HCT116 (cell line): ENCODE results near the gene SF1. TPM values are rescaled to one million over a fixed set of nuclear protein-coding genes. Genes with fewer than 3 reads are reported as not detected.

Experiments used
- ATAC-seq: fragments of 200-7000 bp; cut with Tn5 transposase; 2 replicates; pipeline ENCODE4 v1.9.1; 2020; ENCODE audit warnings: mild to moderate bottlenecking, moderate library complexity
- BruUV-seq: library from RNA; stranded (reverse); fragments of 400-500 nt; replicated peaks from 2 replicates; lab custom pipeline; 2021; lab: Mats Ljungman, UMichigan
- CTCF ChIA-PET: fragments of 300-600 bp; sonication (Branson Sonifier 250); formaldehyde crosslinking; loops from one replicate; lab custom pipeline; 2021; ENCODE audit warnings: antibody characterized with exemption; lab: Charles Lee
- POLR2A ChIA-PET: fragments of 300-600, 350-600 bp; sonication (Branson Sonifier 250); formaldehyde crosslinking; loops from one replicate; lab custom pipeline; 2021; ENCODE audit warnings: antibody characterized with exemption; lab: Charles Lee
- RAD21 ChIA-PET, 2 experiments: fragments of 300-600 bp; sonication (Branson Sonifier 250); formaldehyde crosslinking; loops; one replicate each; lab custom pipeline; 2023; ENCODE audit warnings: low total read pairs in 2 of 2; ENCODE audit not compliant: uncharacterized antibody in 2 of 2, unreplicated experiment in 2 of 2, low non-redundant PET in 1 of 2; lab: Charles Lee
- DNase-seq: peaks from one replicate; pipeline ENCODE4 v3.0.0-alpha.2; 2010; ENCODE audit warnings: low read depth, low spot score
- H2AFZ ChIP-seq: fragments of 200-600 bp; shearing (Covaris generic), sonication (generic); 2 replicates; pipeline ENCODE4 v1.6.1; 2017; ENCODE audit warnings: low read depth, mixed run types, mixed read lengths, antibody characterized with exemption, low read length; ENCODE audit not compliant: poor library complexity, severe bottlenecking
- H3K27ac ChIP-seq: 2 replicates; pipeline ENCODE4 v1.5.1; 2012; ENCODE audit warnings: low read depth, low read length
- H3K27me3 ChIP-seq: fragments of 200-600 bp; sonication (generic); 2 replicates; pipeline ENCODE4 v1.6.1; 2016; ENCODE audit warnings: mixed run types, low read length, mixed read lengths; ENCODE audit not compliant: insufficient read depth
- H3K36me3 ChIP-seq, 2 experiments: fragments of 200-500 bp in 1 of 2; fragments of 200-600 bp in 1 of 2; sonication (Bioruptor generic) in 1 of 2; sonication (generic) in 1 of 2; 2 replicates each; pipeline versions ENCODE4 v1.5.1 to v1.6.1; 2014 to 2016; ENCODE audit warnings: low read length in 2 of 2, inconsistent platforms in 1 of 2, mixed read lengths in 1 of 2, mixed run types in 1 of 2; ENCODE audit not compliant: insufficient read depth in 2 of 2, control insufficient read depth in 1 of 2
- H3K4me1 ChIP-seq, 2 experiments: fragments of 200-600 bp in 1 of 2; sonication (generic) in 1 of 2; 2 replicates each; pipeline versions ENCODE4 v1.5.1 to v1.6.1; 2012 to 2017; ENCODE audit warnings: low read length in 2 of 2, inconsistent platforms in 1 of 2, mild to moderate bottlenecking in 1 of 2, mixed read lengths in 1 of 2, mixed run types in 1 of 2, moderate library complexity in 1 of 2; ENCODE audit not compliant: insufficient read depth in 2 of 2, control insufficient read depth in 1 of 2
- H3K4me2 ChIP-seq: fragments of 200-600 bp; sonication (generic); 2 replicates; pipeline ENCODE4 v1.6.1; 2017; ENCODE audit warnings: mixed run types, low read length, mixed read lengths
- H3K4me3 ChIP-seq, 2 experiments: fragments of 200-600 bp in 1 of 2; sonication (generic) in 1 of 2; replicated peaks in 1 of 2; 2 replicates each; pipeline ENCODE4 v1.5.1; 2011 to 2016; ENCODE audit warnings: low read length in 2 of 2, control low read depth in 1 of 2, low read depth in 1 of 2, mild to moderate bottlenecking in 1 of 2, mixed read lengths in 1 of 2, mixed run types in 1 of 2
- H3K79me2 ChIP-seq: fragments of 200-600 bp; sonication (generic); 2 replicates; pipeline ENCODE4 v1.6.1; 2017; ENCODE audit warnings: mild to moderate bottlenecking, mixed run types, low read length, moderate library complexity, mixed read lengths; ENCODE audit not compliant: insufficient read depth
- H3K9ac ChIP-seq: fragments of 200-600 bp; sonication (generic); 2 replicates; pipeline ENCODE4 v1.6.1; 2016; ENCODE audit warnings: low read length, mixed read lengths
- H3K9me2 ChIP-seq: fragments of 200-600 bp; sonication (generic), shearing (Covaris generic); 2 replicates; pipeline ENCODE4 v1.6.1; 2017; ENCODE audit warnings: mixed run types, mild to moderate bottlenecking, moderate library complexity; ENCODE audit not compliant: insufficient read depth
- H3K9me3 ChIP-seq, 2 experiments: fragments of 200-500 bp in 1 of 2; fragments of 200-600 bp in 1 of 2; sonication (Bioruptor generic) in 1 of 2; sonication (generic) in 1 of 2; 2 replicates each; pipeline ENCODE4 v1.6.1; 2014 to 2017; ENCODE audit warnings: low read length in 2 of 2, mixed read lengths in 2 of 2, inconsistent platforms in 1 of 2, low read depth in 1 of 2, mild to moderate bottlenecking in 1 of 2, mixed run types in 1 of 2, moderate library complexity in 1 of 2; ENCODE audit not compliant: control insufficient read depth in 1 of 2, insufficient read depth in 1 of 2
- H4K20me1 ChIP-seq: fragments of 200-600 bp; sonication (generic), shearing (Covaris generic); 2 replicates; pipeline ENCODE4 v1.6.1; 2017; ENCODE audit warnings: mixed run types, mild to moderate bottlenecking, moderate library complexity; ENCODE audit not compliant: insufficient read depth
- CBX3 ChIP-seq: IDR thresholded peaks from 2 replicates; pipeline ENCODE4 v1.6.1; 2012; ENCODE audit warnings: low read depth
- CEBPB ChIP-seq: IDR thresholded peaks from 2 replicates; pipeline ENCODE4 v1.6.1; 2012; ENCODE audit warnings: low read depth
- EGR1 ChIP-seq: IDR thresholded peaks from 2 replicates; pipeline ENCODE4 v1.6.1; 2012; ENCODE audit warnings: low read depth
- ELF1 ChIP-seq: IDR thresholded peaks from 2 replicates; pipeline ENCODE4 v1.6.1; 2012; ENCODE audit warnings: low read depth, borderline replicate concordance
- EZH2 ChIP-seq: fragments of 200-600 bp; sonication (generic); IDR thresholded peaks from 2 replicates; pipeline ENCODE4 v1.6.1; 2017; ENCODE audit warnings: antibody characterized with exemption, mixed run types
- FOSL1 ChIP-seq: IDR thresholded peaks from 2 replicates; pipeline ENCODE4 v1.6.1; 2012; ENCODE audit warnings: low read depth
- POLR2AphosphoS5 ChIP-seq: IDR thresholded peaks from 2 replicates; pipeline ENCODE4 v1.6.1; 2011; ENCODE audit warnings: mild to moderate bottlenecking, low read depth, low read length, moderate library complexity
- RAD21 ChIP-seq: IDR thresholded peaks from 2 replicates; pipeline ENCODE4 v1.6.1; 2012; ENCODE audit warnings: low read depth, mild to moderate bottlenecking
- REST ChIP-seq: IDR thresholded peaks from 2 replicates; pipeline ENCODE4 v1.6.1; 2012; ENCODE audit warnings: low read depth
- SIN3A ChIP-seq: IDR thresholded peaks from 2 replicates; pipeline ENCODE4 v1.6.1; 2012; ENCODE audit warnings: low read depth
- SP1 ChIP-seq: IDR thresholded peaks from 2 replicates; pipeline ENCODE4 v1.6.1; 2012; ENCODE audit warnings: low read depth
- SRF ChIP-seq: IDR thresholded peaks from 2 replicates; pipeline ENCODE4 v1.6.1; 2012; ENCODE audit warnings: low read depth
- YY1 ChIP-seq: IDR thresholded peaks from 2 replicates; pipeline ENCODE4 v1.6.1; 2011; ENCODE audit warnings: low read length, low read depth, moderate library complexity, mild to moderate bottlenecking; ENCODE audit not compliant: insufficient replicate concordance; ENCODE audit errors: extremely low read depth
- ZFX ChIP-seq: fragments of 450-650 bp; IDR thresholded peaks from 2 replicates; pipeline ENCODE4 v1.6.1; 2017
- ZNF274 ChIP-seq: fragments of 200-500 bp; sonication (Bioruptor generic); IDR thresholded peaks from 2 replicates; pipeline ENCODE4 v1.6.1; 2014; ENCODE audit warnings: mild to moderate bottlenecking, low read depth, low read length, inconsistent platforms
- intact Hi-C: fragments of 100-400 bp; cut with micrococcal nuclease; formaldehyde crosslinking; loops from 2 replicates; pipeline ENCODE4 v1.10.0; 2022
- total RNA-seq: library from RNA; stranded (reverse); gene quantifications from one replicate; pipeline ENCODE4 v1.2.1, GENCODE V29; 2021; ENCODE audit not compliant: unreplicated experiment
- TF ChIP-seq, protein P1 (sequence below): IDR thresholded peaks from 2 replicates; pipeline ENCODE4 v1.6.1; 2012

SF1 gene
- total RNA-seq, 1 experiment from 2014 or later: 403 TPM

DNA sequence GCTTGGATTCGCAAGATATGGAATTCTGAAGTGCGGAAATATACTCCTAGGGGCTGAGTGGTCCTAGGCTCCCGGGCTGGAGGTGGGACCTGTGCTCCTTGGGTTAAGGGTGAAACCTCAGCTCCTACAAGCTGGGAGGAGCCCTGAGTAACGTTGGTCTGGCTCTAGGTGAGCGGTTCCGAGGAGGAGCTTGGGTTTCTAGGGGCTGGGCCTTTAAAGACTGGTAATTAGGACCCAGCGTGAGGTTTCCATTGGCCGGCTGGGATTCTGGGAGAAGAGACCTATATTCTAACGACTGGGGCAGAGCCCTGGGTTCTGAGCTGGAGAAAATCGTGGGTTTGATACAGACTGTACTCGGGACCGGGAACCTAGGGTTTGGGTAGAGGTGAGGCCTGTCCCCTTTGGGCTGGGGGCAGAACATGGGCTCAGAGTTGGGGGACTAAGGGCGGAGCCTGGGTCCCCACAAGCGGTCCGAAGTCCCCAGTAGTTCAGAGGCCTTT lies 25.6 kb upstream of the SF1 start:
- RAD21 ChIA-PET: interaction anchor here in 1 of 2 experiments (0.8 kb wide), 1 partner anchor 318 kb away, joined by 4 read pairs; the partner anchor contains the start of genes FAU and MRPL49
- intact Hi-C loops: no loop called here
- H3K4me3 ChIP-seq: peak overlapping the region; percentile 50 to 58
- H3K9ac ChIP-seq: peak overlapping the region; percentile 65
- no peak for DNase-seq
- H4K20me1 ChIP-seq: no peaks in the 10 kb centered on the region
- TSS peak; percentile 95 for BruUV-seq
- no peaks in the 10 kb centered on the region for H3K9me3 ChIP-seq
- H3K27me3 ChIP-seq: no peaks in the 10 kb centered on the region
- H3K9me2 ChIP-seq: no peaks in the 10 kb centered on the region
- no peak for TF ChIP-seq CBX3
- no peak for TF ChIP-seq RAD21
- no peak for TF ChIP-seq EZH2
- no peak for TF ChIP-seq CEBPB
- TF ChIP-seq, all 23 proteins: peak for 0
- Histone ChIP-seq H3K4me2 (peak overlapping the region; percentile 87), H3K79me2 (peaks cover 5% of the 10 kb centered on the region; the same call in 1 of the 2 replicates), H3K36me3 (peaks cover 5 to 10% of the 10 kb centered on the region in 2 experiments; a peak in 2 of 4 replicates), H2AFZ (no peak overlapping the region), H3K27ac (peak overlapping the region; percentile 92), H3K4me1 (peaks cover 19 to 41% of the 10 kb centered on the region in 2 experiments)
- peak; percentile 37 for ATAC-seq
- ChIA-PET POLR2A (interaction anchor here (0.9 to 1.2 kb wide), 2 partner anchors 11 to 331 kb away, joined by 3 read pairs; no protein-coding TSS in a partner anchor), CTCF (interaction anchor here (0.9 to 2.1 kb wide), 2 partner anchors 40 to 61 kb away, joined by 3 to 4 read pairs; partner anchors contain the start of gene CDC42BPG)

DNA sequence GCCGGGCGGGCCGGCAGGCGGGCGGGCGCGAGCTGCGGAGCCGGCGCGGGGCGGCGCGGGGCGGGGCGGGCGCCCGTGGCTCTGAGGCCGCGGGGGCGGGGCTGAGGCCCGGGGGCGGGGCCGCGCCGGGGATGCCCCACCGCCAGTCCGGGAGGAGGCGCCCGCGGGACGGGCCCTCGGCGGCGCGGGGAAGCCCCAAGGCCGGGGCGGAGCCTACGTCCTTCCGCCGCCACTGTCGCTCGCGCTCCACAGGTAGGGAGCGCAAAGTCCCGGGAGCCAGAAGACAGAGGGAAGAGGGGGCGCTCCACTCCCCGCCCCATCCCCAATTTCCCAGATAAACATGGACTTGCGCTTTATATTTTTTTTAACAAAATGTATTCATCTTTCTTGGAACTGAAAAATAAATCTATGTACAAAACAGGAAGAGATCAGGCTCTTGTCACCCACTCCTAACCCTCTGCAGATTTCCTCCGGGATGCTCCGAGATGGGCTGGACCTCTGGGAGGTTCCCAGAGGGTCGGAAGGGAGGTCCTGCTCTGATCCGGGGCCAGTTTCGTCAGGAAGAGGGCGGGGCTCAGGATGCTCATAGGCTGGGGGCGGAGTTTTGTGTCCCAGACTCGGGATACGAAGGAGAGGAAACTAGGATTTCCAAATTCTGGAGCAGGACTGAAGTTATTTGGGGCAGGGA lies 25.0 kb upstream of the SF1 start, which contains the start of gene MAP4K2:
MAP4K2 (minus strand) TSS at position 57 of the 688 bp plus-strand sequence. CDS start 65 bp downstream, outside the sequence.
- Histone ChIP-seq H3K79me2 (peaks cover 2% of the 10 kb centered on the region; the same call in 1 of the 2 replicates), H3K4me2 (peak within 1 kb of the TSS; percentile 96), H3K4me1 (peaks cover 24 to 47% of the 10 kb centered on the region in 2 experiments), H3K36me3 (peaks cover 5 to 10% of the 10 kb centered on the region in 2 experiments; a peak in 2 of 4 replicates), H2AFZ (no peak within 1 kb of the TSS), H3K27me3 (no peaks in the 10 kb centered on the region), H3K27ac (peak within 1 kb of the TSS; percentile 92), H3K9me2 (no peaks in the 10 kb centered on the region), H3K9ac (peak within 1 kb of the TSS; percentile 73), H3K4me3 (peak within 1 kb of the TSS; percentile 73 to 83), H4K20me1 (no peaks in the 10 kb centered on the region), H3K9me3 (no peaks in the 10 kb centered on the region)
- POLR2A ChIA-PET: interaction anchor here (0.9 to 1.2 kb wide), 2 partner anchors 12 to 332 kb away, joined by 3 read pairs; no protein-coding TSS in a partner anchor
- ATAC-seq (peak; percentile 90), DNase-seq (peak; percentile 64)
- RAD21 ChIA-PET: interaction anchor here in 1 of 2 experiments (0.8 kb wide), 1 partner anchor 319 kb away, joined by 4 read pairs; the partner anchor contains the start of genes FAU and MRPL49
- CTCF ChIA-PET: interaction anchor here (0.9 to 2.1 kb wide), 2 partner anchors 41 to 60 kb away, joined by 3 to 4 read pairs; partner anchors contain the start of gene CDC42BPG
- no TSS peak for BruUV-seq
- intact Hi-C loops: no loop called here
- TF ChIP-seq SIN3A (peak; percentile 51; the same call in 1 of the 2 replicates), CEBPB (no peak), SRF (no peak), YY1 (no peak), FOSL1 (no peak), EZH2 (no peak), EGR1 (no peak), ELF1 (no peak), ZNF274 (no peak), REST (no peak), POLR2AphosphoS5 (peak; percentile 62), SP1 (no peak), ZFX (0 out of 2 replicates have a peak, but pooled peaks have one; percentile 3)
- TF ChIP-seq, protein P1, sequence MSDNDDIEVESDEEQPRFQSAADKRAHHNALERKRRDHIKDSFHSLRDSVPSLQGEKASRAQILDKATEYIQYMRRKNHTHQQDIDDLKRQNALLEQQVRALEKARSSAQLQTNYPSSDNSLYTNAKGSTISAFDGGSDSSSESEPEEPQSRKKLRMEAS: no peak
